ENCODE data around the gene MLANA.

Gene MLANA

DNA sequence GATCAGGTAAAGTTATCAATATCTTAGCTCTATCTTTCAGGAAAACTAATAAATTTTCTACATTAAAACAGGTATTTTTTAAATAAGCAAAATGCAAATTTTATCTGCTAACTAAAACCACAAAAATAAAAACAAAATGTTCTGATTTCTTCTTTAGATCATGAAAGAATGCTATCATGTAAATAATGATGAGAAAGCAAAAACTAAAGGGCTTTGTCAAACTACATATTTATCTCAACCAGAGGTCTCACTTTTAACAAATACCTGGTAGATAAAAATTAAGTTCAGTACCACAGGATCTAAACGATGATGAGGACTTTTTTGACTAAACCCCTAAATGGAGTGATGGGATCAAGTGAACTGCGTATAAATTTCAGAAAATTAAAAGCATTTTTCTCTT lies 50.5 kb downstream of the MLANA start:
- no peaks in the 10 kb centered on the region for H3K27me3 ChIP-seq
- intact Hi-C loops (cut with DNase I; ENCODE audit: low total_unique reads), result no loop called here
- no peak overlapping the region for H3K27ac ChIP-seq
- no peaks in the 10 kb centered on the region for H3K4me1 ChIP-seq
- DNase-seq, result no peak
- no peaks in the 10 kb centered on the region for H3K9me3 ChIP-seq
- TF ChIP-seq, protein P1, sequence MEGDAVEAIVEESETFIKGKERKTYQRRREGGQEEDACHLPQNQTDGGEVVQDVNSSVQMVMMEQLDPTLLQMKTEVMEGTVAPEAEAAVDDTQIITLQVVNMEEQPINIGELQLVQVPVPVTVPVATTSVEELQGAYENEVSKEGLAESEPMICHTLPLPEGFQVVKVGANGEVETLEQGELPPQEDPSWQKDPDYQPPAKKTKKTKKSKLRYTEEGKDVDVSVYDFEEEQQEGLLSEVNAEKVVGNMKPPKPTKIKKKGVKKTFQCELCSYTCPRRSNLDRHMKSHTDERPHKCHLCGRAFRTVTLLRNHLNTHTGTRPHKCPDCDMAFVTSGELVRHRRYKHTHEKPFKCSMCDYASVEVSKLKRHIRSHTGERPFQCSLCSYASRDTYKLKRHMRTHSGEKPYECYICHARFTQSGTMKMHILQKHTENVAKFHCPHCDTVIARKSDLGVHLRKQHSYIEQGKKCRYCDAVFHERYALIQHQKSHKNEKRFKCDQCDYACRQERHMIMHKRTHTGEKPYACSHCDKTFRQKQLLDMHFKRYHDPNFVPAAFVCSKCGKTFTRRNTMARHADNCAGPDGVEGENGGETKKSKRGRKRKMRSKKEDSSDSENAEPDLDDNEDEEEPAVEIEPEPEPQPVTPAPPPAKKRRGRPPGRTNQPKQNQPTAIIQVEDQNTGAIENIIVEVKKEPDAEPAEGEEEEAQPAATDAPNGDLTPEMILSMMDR (IDR thresholded peaks at IDR 0.05), result no peak
- H3K4me3 ChIP-seq, result no peak overlapping the region
- no peaks in the 10 kb centered on the region for H3K36me3 ChIP-seq

DNA sequence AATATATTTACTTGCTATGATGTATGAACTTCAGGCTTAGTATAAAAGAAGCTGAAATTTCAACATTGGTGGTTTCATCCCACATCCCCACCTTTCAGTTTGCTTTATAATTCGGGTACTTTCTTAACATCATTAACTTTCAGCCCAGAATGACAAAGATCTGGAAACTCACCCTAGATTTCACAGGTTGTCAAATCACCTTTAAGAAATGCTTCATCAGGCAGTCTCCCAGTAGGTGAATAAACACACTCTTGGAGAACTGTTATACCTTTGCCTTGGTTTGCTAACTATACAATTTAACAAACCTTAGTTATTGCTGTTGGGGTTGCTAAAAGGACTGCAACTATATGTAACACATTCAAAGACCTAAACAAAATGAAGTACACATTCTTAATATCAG lies 54.4 kb downstream of the MLANA start:
- no peak for DNase-seq
- intact Hi-C loops (cut with DNase I; ENCODE audit: low total_unique reads), result no loop called here
- TF ChIP-seq, protein P1 (IDR thresholded peaks at IDR 0.05), result no peak

GRCh38 chr9:5947912-5948311 lies 57.2 kb downstream of the MLANA start:
- Histone ChIP-seq H3K36me3 (no peaks in the 10 kb centered on the region), H3K4me1 (no peaks in the 10 kb centered on the region), H3K27ac (no peak overlapping the region), H3K27me3 (no peaks in the 10 kb centered on the region), H3K9me3 (no peaks in the 10 kb centered on the region), H3K4me3 (no peak overlapping the region)
- intact Hi-C loops (cut with DNase I; ENCODE audit: low total_unique reads), result no loop called here
- TF ChIP-seq, protein P1 (IDR thresholded peaks at IDR 0.05), result no peak
- no peak for DNase-seq

More for the DNA sequence above, 54.4 kb downstream of the MLANA start:
- Histone ChIP-seq H3K27ac (no peak overlapping the region), H3K4me1 (no peaks in the 10 kb centered on the region), H3K9me3 (no peaks in the 10 kb centered on the region), H3K36me3 (no peaks in the 10 kb centered on the region), H3K4me3 (no peak overlapping the region), H3K27me3 (no peaks in the 10 kb centered on the region)

DNA sequence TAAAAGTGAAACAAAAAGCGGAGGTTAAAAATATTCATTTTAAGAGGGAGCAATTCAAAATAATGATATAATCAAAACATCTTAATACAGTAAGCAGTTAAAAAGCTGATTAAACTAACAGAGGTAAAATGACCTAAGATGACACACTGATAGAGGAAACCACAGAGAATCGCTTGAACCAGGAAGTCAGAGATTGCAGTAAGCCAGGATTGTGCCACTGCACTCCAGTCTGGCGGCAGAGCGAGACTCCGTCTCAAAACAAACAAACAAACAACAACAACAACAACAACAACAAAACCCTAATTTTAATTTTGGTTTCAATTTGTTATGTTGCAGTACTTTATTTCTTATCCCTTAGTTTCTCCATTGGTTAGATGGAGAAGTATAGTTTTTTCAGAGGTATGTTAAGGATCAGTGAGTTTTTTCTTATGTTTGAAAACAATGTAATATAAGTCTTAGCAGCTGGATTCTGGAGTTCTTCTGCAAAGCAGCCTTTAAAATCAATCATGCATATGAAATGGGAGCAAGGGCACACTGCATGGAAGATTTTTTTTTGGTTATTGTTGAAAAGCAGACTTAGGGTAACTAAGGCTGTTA lies 58.5 kb downstream of the MLANA start:
- H3K27ac ChIP-seq, result no peak overlapping the region
- DNase-seq, result no peak
- H3K27me3 ChIP-seq, result no peaks in the 10 kb centered on the region
- H3K36me3 ChIP-seq, result no peaks in the 10 kb centered on the region
- H3K4me1 ChIP-seq, result no peaks in the 10 kb centered on the region
- TF ChIP-seq, protein P1 (IDR thresholded peaks at IDR 0.05), result no peak
- H3K4me3 ChIP-seq, result no peak overlapping the region
- no peaks in the 10 kb centered on the region for H3K9me3 ChIP-seq
- intact Hi-C loops (cut with DNase I; ENCODE audit: low total_unique reads), result no loop called here

GRCh38 chr9:5950261-5950660 lies 59.6 kb downstream of the MLANA start:
- TF ChIP-seq, protein P1 (IDR thresholded peaks at IDR 0.05), result no peak
- no peak for DNase-seq
- Histone ChIP-seq H3K27ac (no peak overlapping the region), H3K4me1 (no peaks in the 10 kb centered on the region), H3K27me3 (no peaks in the 10 kb centered on the region), H3K4me3 (no peak overlapping the region), H3K36me3 (no peaks in the 10 kb centered on the region), H3K9me3 (no peaks in the 10 kb centered on the region)
- intact Hi-C loops (cut with DNase I; ENCODE audit: low total_unique reads), result no loop called here

Data from tibial artery (tissue), 4 donors.